Measurements from ENCODE around the gene HMCN2.

HMCN2 gene

DNA sequence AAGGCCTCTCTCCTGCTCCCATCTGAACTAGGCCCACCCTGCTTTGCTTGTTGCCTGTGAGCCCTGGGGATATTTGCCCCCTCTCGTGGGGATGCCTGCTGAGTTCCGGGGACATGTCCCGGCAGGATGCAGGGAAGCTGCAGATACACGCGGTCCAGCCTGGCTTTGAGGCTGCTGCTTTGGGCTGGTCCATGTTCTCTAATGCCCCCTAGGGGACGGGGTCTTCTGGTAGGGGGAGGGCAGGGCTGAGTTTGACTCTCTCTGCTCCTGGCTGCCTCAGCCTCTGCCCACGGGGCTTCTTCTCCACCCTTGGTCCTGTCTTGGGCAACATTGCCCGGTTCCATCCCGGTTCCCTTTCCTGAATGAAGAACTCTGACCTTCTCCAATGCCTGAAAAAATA lies 94.3 kb downstream of the HMCN2 start:
- DNase-seq, result no peak
- Histone ChIP-seq H3K36me3 (no peaks in the 10 kb centered on the region), H3K4me1 (no peaks in the 10 kb centered on the region), H3K4me3 (ENCODE audit: low read depth, low read length) (no peak overlapping the region), H3K27me3 (no peaks in the 10 kb centered on the region), H3K9me3 (no peaks in the 10 kb centered on the region)
- TF ChIP-seq CTCF (IDR thresholded peaks at IDR 0.05; ENCODE audit: low read depth, low read length), result peak; percentile 22; the same call in 1 of the 2 replicates

GRCh38 chr9:130360672-130361071 lies 95.1 kb downstream of the HMCN2 start:
- no peaks in the 10 kb centered on the region for H3K27me3 ChIP-seq
- TF ChIP-seq CTCF (IDR thresholded peaks at IDR 0.05; ENCODE audit: low read depth, low read length), result no peak
- H3K4me1 ChIP-seq, result no peaks in the 10 kb centered on the region
- H3K4me3 ChIP-seq (ENCODE audit: low read depth, low read length), result no peak overlapping the region
- DNase-seq, result no peak
- no peaks in the 10 kb centered on the region for H3K36me3 ChIP-seq
- no peaks in the 10 kb centered on the region for H3K9me3 ChIP-seq

GRCh38 chr9:130361873-130362362 lies 96.4 kb downstream of the HMCN2 start:
- no peak for TF ChIP-seq CTCF (IDR thresholded peaks at IDR 0.05; ENCODE audit: low read depth, low read length)

DNA sequence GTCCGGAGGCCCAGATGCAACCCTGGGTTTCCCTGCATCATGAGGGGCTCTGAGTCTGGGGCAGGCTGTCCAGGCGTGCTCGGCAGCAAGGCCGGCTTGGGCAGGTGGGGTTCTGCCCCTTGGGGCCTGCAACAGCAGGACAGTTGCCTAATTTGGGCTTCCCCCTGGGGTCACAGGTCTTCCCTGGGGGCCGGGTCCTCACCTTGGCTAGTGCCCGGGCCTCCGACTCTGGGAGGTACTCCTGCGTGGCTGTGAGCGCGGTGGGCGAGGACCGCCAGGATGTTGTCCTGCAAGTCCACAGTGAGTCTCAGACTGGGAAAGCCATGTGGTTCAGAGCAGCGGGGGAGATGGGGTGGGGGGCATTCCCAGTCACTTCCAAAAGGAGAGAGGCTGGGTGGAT lies 97.1 kb downstream of the HMCN2 start:
- no peak for TF ChIP-seq CTCF (IDR thresholded peaks at IDR 0.05; ENCODE audit: low read depth, low read length)
- DNase-seq, result no peak
- no peaks in the 10 kb centered on the region for H3K27me3 ChIP-seq

More at GRCh38 chr9:130361873-130362362, 96.4 kb downstream of the HMCN2 start:
- Histone ChIP-seq H3K36me3 (no peaks in the 10 kb centered on the region), H3K27me3 (no peaks in the 10 kb centered on the region), H3K9me3 (no peaks in the 10 kb centered on the region), H3K4me3 (ENCODE audit: low read depth, low read length) (no peak overlapping the region), H3K4me1 (no peaks in the 10 kb centered on the region)
- no peak for DNase-seq

GRCh38 chr9:130363755-130364404 lies 98.3 kb downstream of the HMCN2 start:
- no peaks in the 10 kb centered on the region for H3K27me3 ChIP-seq
- TF ChIP-seq CTCF (IDR thresholded peaks at IDR 0.05; ENCODE audit: low read depth, low read length), result no peak
- H3K4me1 ChIP-seq, result 0 out of 2 replicates have a peak, but pooled peaks cover 5% of the 10 kb centered on the region
- no peak overlapping the region for H3K4me3 ChIP-seq (ENCODE audit: low read depth, low read length)
- no peaks in the 10 kb centered on the region for H3K36me3 ChIP-seq
- H3K9me3 ChIP-seq, result no peaks in the 10 kb centered on the region
- DNase-seq, result no peak

More for the DNA sequence above, 97.1 kb downstream of the HMCN2 start:
- H3K4me1 ChIP-seq, result no peaks in the 10 kb centered on the region
- no peaks in the 10 kb centered on the region for H3K36me3 ChIP-seq
- H3K9me3 ChIP-seq, result no peaks in the 10 kb centered on the region
- no peak overlapping the region for H3K4me3 ChIP-seq (ENCODE audit: low read depth, low read length)

GRCh38 chr9:130364619-130365322 lies 99.2 kb downstream of the HMCN2 start:
- no peak for TF ChIP-seq CTCF (IDR thresholded peaks at IDR 0.05; ENCODE audit: low read depth, low read length)
- Histone ChIP-seq H3K4me1 (0 out of 2 replicates have a peak, but pooled peaks cover 5% of the 10 kb centered on the region), H3K4me3 (ENCODE audit: low read depth, low read length) (no peak overlapping the region), H3K36me3 (no peaks in the 10 kb centered on the region), H3K9me3 (no peaks in the 10 kb centered on the region), H3K27me3 (no peaks in the 10 kb centered on the region)
- DNase-seq, result no peak

All from BE2C (cell line).